Measurements from ENCODE around the gene SGCA. TPM values are rescaled to one million over a fixed set of nuclear protein-coding genes. Genes with fewer than 3 reads are reported as not detected.
A peak's percentile ranks its signal among the peaks of the same experiment; 100 is the strongest.

Gene SGCA
- total RNA-seq, 6 experiments from 2014 or later = 0.28 to 0.91 (median 0.76) TPM

DNA sequence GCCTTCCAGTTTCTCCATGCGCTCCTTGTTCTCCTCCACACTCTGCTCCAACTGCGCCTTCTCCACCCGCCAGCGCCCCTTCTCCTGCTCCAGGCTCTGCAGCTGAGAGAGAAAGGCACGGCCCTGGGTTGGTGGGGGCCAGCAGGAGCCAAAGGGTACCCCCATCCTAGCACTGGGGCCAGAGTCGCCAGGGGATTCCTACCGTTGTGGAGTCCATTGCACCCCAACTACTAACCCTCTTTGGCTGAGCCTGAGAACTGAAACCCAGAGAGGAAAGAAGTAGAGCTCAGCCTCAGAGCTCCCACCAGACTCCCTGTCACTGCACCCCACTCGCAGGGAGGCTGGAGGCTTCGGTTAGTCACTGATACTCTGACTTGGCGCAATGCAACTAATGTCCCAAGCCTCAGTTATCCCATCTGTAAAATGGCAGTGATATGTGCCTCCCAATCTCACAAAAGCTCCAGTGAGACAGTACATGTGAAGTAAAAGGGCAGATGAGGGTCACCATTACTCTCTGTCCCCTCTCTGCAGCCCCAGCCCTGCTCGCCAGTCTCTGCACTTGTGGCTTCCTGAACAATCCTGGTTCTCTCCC lies 29.6 kb upstream of the SGCA start:
- peaks cover 39% of the 10 kb centered on the region for H3K36me3 Mint-ChIP-seq (ENCODE audit: low read depth)
- peaks cover 14% of the 10 kb centered on the region for H3K27me3 Mint-ChIP-seq (ENCODE audit: insufficient read depth)
- no peak overlapping the region for H3K4me3 Mint-ChIP-seq
- TF ChIP-seq, protein P1, sequence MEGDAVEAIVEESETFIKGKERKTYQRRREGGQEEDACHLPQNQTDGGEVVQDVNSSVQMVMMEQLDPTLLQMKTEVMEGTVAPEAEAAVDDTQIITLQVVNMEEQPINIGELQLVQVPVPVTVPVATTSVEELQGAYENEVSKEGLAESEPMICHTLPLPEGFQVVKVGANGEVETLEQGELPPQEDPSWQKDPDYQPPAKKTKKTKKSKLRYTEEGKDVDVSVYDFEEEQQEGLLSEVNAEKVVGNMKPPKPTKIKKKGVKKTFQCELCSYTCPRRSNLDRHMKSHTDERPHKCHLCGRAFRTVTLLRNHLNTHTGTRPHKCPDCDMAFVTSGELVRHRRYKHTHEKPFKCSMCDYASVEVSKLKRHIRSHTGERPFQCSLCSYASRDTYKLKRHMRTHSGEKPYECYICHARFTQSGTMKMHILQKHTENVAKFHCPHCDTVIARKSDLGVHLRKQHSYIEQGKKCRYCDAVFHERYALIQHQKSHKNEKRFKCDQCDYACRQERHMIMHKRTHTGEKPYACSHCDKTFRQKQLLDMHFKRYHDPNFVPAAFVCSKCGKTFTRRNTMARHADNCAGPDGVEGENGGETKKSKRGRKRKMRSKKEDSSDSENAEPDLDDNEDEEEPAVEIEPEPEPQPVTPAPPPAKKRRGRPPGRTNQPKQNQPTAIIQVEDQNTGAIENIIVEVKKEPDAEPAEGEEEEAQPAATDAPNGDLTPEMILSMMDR (IDR thresholded peaks at IDR 0.05) = no peak
- no peak for DNase-seq
- no peaks in the 10 kb centered on the region for H3K9me3 Mint-ChIP-seq
- no peak overlapping the region; the same call in 1 of the 2 replicates for H3K27ac Mint-ChIP-seq
- H3K4me1 Mint-ChIP-seq (ENCODE audit: low read depth) = peaks cover 52% of the 10 kb centered on the region

GRCh38 chr17:50137042-50137441 lies 28.8 kb upstream of the SGCA start:
- no peak overlapping the region for H3K4me3 Mint-ChIP-seq
- H3K27me3 Mint-ChIP-seq (ENCODE audit: insufficient read depth) = peaks cover 8% of the 10 kb centered on the region
- TF ChIP-seq, protein P1 (IDR thresholded peaks at IDR 0.05) = no peak
- H3K4me1 Mint-ChIP-seq (ENCODE audit: low read depth) = peaks cover 56% of the 10 kb centered on the region
- no peaks in the 10 kb centered on the region for H3K9me3 Mint-ChIP-seq
- no peak overlapping the region; the same call in 1 of the 2 replicates for H3K27ac Mint-ChIP-seq
- H3K36me3 Mint-ChIP-seq (ENCODE audit: low read depth) = peaks cover 48% of the 10 kb centered on the region
- no peak for DNase-seq

- DNase-seq = no peak
- Mint-ChIP-seq H3K27me3 (ENCODE audit: insufficient read depth) (peaks cover 6% of the 10 kb centered on the region), H3K4me1 (ENCODE audit: low read depth) (peaks cover 36% of the 10 kb centered on the region), H3K4me3 (no peak overlapping the region), H3K9me3 (no peaks in the 10 kb centered on the region), H3K36me3 (ENCODE audit: low read depth) (peaks cover 64% of the 10 kb centered on the region), H3K27ac (no peak overlapping the region)
- TF ChIP-seq, protein P1 (IDR thresholded peaks at IDR 0.05) = no peak
Measured at GRCh38 chr17:50139185-50139783, 26.5 kb upstream of the SGCA start.

- TF ChIP-seq, protein P1 (IDR thresholded peaks at IDR 0.05) = peak; percentile 99
- Mint-ChIP-seq H3K9me3 (no peaks in the 10 kb centered on the region), H3K36me3 (ENCODE audit: low read depth) (peaks cover 68% of the 10 kb centered on the region), H3K4me1 (ENCODE audit: low read depth) (peaks cover 42% of the 10 kb centered on the region), H3K4me3 (no peak overlapping the region), H3K27me3 (ENCODE audit: insufficient read depth) (peaks cover 6% of the 10 kb centered on the region), H3K27ac (peak overlapping the region; percentile 56; the same call in 1 of the 2 replicates)
- DNase-seq = peak; percentile 72
Measured at GRCh38 chr17:50139950-50140885, 25.6 kb upstream of the SGCA start.

DNA sequence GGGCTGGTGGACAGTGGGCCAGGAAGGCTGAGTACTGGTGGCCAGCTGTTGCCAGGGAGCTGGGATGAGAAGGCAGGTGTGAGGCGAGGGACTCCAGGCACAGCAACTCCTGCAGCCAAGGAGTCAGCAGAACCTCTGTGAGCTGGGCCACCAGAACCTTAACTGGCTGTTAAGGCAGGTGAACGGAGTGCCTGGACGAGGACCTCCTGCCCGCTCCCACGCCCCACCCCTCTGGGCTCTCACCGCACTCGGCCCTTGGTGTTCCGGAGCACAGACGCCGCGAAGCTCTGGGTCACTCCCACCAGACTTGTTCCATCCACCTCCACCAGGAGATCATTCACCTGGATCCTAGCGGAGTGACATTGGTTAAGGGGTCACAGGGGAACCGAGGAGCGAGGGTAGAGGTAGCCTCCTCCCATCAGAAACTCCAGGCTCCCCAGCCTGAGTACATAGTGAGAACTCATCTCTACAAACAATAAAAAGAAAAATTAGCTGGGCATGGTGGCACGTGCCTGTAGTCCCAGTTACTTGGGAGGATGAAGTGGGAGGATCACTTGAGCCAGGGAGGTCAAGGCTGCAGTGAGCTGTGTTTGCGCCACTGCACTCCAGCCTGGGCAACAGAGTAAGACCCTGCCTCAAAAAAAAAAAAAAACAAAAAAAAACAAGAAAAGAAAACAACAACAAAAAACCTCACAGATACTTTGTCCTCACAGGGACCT lies 24.6 kb upstream of the SGCA start:
- H3K27me3 Mint-ChIP-seq (ENCODE audit: insufficient read depth) = peaks cover 6% of the 10 kb centered on the region
- H3K9me3 Mint-ChIP-seq = no peaks in the 10 kb centered on the region
- peaks cover 52% of the 10 kb centered on the region for H3K4me1 Mint-ChIP-seq (ENCODE audit: low read depth)
- H3K36me3 Mint-ChIP-seq (ENCODE audit: low read depth) = peaks cover 64% of the 10 kb centered on the region
- DNase-seq = no peak
- no peak overlapping the region; the same call in 1 of the 2 replicates for H3K4me3 Mint-ChIP-seq
- TF ChIP-seq, protein P1 (IDR thresholded peaks at IDR 0.05) = no peak
- H3K27ac Mint-ChIP-seq = peak overlapping the region; percentile 48; the same call in 1 of the 2 replicates

Data from HFFc6 (cell line).